PC-3 (cell line): ENCODE data around the gene NIPAL4.
A peak's percentile ranks its signal among the peaks of the same experiment; 100 is the strongest.

ENCODE experiments used
- CTCF ChIP-seq: fragments of 300-600 bp; sonication (generic); conservative IDR thresholded peaks from 2 replicates; pipeline ENCODE4 v1.5.1; 2017; ENCODE audit warnings: antibody characterized with exemption, low read depth, mild to moderate bottlenecking, low read length
- EZH2 ChIP-seq: fragments of 300-600 bp; sonication (generic); IDR thresholded peaks from one replicate; pipeline ENCODE4 v1.6.1; 2017; ENCODE audit warnings: antibody characterized with exemption, mild to moderate bottlenecking, low read length; ENCODE audit not compliant: unreplicated experiment
- EZH2phosphoT487 ChIP-seq: fragments of 300-600 bp; sonication (generic); IDR thresholded peaks from 2 replicates; pipeline ENCODE4 v1.6.1; 2018; ENCODE audit warnings: mild to moderate bottlenecking, antibody characterized with exemption, low read length, borderline replicate concordance

- TF ChIP-seq CTCF (0 out of 2 replicates have a peak, but pooled peaks have one; percentile 16), EZH2 (no peak), EZH2phosphoT487 (no peak)
These were observed 13.6 kb downstream of the NIPAL4 start for GRCh38 chr5:157473383-157474320.
